ENCODE measurements around the gene CDC42. TPM values are rescaled to one million over a fixed set of nuclear protein-coding genes. Genes with fewer than 3 reads are reported as not detected.
"Not testable (repeated sequence)": the region's sequence is repeated elsewhere in the genome, so short reads cannot be mapped to it uniquely, and the experiment has no call there.

Gene CDC42
- total RNA-seq, 1 donor, result 791 TPM

DNA sequence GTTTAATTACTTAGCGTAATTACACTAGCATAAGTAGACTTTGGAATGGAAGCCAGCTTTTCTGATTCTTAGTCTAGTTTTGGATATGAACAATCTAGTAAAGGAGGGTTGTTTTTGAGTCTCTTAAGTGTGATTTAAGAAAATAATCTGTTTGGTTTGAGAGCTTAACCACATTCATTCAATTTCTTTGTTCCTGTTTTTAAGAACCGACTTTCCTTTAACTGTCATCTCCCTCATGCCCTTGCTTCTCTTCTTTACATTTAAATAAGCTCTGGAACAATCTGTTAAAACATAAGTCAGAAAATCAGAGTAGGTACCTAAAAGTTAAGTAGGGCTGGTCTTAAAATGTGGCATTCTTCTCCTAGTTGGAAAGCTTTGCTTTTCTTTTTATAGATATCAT is 27.7 kb downstream of the CDC42 start:
- no peak overlapping the region for H3K4me3 ChIP-seq (ENCODE audit: low read length)
- no peaks in the 10 kb centered on the region for H3K9me3 ChIP-seq (ENCODE audit: low read depth, low read length)
- peaks cover 46% of the 10 kb centered on the region for H3K4me1 ChIP-seq (ENCODE audit: insufficient read depth, low read length)
- H3K27me3 ChIP-seq (ENCODE audit: insufficient read depth, low read length), result no peaks in the 10 kb centered on the region

DNA sequence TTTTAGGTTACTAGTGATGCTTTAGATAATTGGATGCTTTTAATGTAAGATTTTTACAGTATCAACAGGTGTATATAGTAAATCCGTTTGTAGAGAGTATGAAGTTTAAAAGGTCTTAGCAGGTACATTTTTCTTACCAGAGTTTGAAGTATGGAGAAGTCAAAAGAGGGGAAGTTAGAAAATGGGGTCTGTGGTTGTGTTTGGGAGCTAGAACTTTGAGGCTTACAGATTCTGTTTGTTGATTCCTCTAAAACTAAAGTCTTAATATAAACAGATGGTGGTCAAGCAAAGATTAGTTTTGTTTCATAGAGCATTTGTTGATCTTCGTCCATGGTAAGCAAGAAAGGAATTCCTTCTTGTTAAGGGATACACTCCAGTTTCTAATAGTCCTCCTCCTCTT is 35.8 kb downstream of the CDC42 start:
- Histone ChIP-seq H3K27me3 (ENCODE audit: insufficient read depth, low read length) (no peaks in the 10 kb centered on the region), H3K4me3 (ENCODE audit: low read length) (no peak overlapping the region), H3K9me3 (ENCODE audit: low read depth, low read length) (no peaks in the 10 kb centered on the region), H3K4me1 (ENCODE audit: insufficient read depth, low read length) (peaks cover 43% of the 10 kb centered on the region)

DNA sequence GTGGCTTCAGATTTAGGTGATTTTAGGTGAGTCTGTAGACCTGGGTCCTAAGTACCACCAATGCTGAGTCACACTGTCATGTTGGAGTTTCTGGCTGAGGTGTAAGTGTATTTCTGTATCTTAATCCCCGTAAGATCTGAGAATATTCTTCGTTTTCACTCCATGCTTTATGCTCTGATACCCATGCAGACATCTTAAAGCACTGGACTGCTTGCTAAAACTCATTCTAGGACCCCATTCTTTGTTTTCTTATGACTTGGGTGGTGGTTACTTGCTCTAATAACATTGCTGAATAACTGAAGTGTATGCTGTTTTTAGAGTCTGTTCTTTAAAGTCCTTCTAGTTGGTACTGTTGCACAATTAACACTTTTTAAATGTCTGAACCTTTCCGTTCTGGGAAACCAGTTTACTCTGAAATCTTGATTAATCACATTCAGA is 36.6 kb downstream of the CDC42 start:
- Histone ChIP-seq H3K27me3 (ENCODE audit: insufficient read depth, low read length) (no peaks in the 10 kb centered on the region), H3K4me3 (ENCODE audit: low read length) (no peak overlapping the region), H3K4me1 (ENCODE audit: insufficient read depth, low read length) (peaks cover 39% of the 10 kb centered on the region), H3K9me3 (ENCODE audit: low read depth, low read length) (no peaks in the 10 kb centered on the region)

DNA sequence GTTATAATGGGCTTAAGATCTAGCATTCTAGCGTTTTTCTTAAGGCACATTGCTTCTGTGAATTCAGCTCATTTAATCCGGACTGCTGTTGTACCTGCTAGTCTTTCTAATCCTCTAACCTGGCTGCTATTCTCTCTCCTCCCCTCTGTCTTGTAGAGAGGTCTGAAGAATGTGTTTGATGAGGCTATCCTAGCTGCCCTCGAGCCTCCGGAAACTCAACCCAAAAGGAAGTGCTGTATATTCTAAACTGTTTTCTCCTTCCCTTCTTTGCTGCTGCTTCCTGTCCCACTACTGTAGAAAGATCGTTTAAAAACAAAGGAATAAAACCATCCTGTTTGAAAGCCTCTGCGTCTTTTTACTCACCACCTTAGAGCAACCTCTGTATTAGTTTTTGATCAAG is 37.3 kb downstream of the CDC42 start:
- no peak overlapping the region for H3K4me3 ChIP-seq (ENCODE audit: low read length)
- H3K27me3 ChIP-seq (ENCODE audit: insufficient read depth, low read length), result no peaks in the 10 kb centered on the region
- H3K9me3 ChIP-seq (ENCODE audit: low read depth, low read length), result no peaks in the 10 kb centered on the region
- H3K4me1 ChIP-seq (ENCODE audit: insufficient read depth, low read length), result peaks cover 39% of the 10 kb centered on the region

DNA sequence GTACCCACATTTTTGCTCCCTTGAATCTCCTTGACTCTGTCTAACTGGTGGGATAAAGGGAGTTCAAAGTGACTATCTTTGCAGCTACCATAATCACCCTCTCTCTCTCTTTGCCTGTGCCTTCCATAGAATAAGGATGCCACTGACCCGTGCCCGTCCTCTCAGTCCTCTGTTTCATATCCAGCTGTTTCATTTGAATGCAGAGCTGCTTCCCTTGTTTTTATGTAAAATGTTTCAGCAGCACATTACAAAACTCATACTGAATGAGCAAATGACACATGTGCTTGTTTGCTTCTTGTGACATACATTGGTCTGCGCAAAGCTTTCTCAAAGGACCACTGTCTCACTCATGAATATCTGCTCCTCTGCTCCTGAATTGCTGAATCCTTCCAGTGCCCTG is 38.4 kb downstream of the CDC42 start:
- Histone ChIP-seq H3K27me3 (ENCODE audit: insufficient read depth, low read length) (no peaks in the 10 kb centered on the region), H3K4me1 (ENCODE audit: insufficient read depth, low read length) (peaks cover 39% of the 10 kb centered on the region)

DNA sequence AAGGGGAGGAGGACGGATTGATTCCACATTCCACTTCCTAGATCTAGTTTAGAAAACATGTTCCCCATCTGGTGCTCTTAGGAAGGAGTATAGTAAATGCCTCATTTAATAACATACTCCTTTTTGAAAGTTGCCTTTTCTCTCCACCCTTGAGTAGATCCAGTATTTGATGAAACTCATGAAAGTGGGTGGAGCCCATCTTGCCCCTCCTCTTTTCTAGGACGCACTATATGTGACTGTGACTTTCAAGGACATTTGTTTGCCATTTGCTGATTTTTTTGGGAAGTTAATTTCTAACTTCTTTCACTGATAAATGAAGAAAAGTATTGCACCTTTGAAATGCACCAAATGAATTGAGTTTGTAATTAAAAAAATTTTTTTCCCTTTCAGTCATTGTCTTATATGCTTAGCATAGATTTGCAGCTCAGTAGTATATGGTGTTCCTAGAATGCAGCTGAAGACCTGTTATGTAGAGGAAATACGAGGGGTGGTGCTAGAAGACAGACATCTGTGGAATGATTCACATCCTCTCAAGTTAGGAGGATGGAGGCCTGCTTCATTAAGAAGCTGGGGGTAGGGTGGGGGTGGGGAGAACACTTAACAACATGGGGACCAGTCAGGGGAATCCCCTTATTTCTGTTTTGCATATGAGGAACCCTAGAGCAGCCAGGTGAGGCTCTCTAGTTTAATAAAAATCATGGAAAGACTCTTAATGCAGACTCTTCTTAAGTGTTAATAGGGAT is 39.7 kb downstream of the CDC42 start:
- not testable (repeated sequence) for H3K27me3 ChIP-seq (ENCODE audit: insufficient read depth, low read length); H3K4me3 ChIP-seq (ENCODE audit: low read length); H3K9me3 ChIP-seq (ENCODE audit: low read depth, low read length)
- peaks cover 39% of the 10 kb centered on the region for H3K4me1 ChIP-seq (ENCODE audit: insufficient read depth, low read length)

More for the DNA sequence above, 38.4 kb downstream of the CDC42 start:
- Histone ChIP-seq H3K9me3 (ENCODE audit: low read depth, low read length) (no peaks in the 10 kb centered on the region), H3K4me3 (ENCODE audit: low read length) (no peak overlapping the region)

DNA sequence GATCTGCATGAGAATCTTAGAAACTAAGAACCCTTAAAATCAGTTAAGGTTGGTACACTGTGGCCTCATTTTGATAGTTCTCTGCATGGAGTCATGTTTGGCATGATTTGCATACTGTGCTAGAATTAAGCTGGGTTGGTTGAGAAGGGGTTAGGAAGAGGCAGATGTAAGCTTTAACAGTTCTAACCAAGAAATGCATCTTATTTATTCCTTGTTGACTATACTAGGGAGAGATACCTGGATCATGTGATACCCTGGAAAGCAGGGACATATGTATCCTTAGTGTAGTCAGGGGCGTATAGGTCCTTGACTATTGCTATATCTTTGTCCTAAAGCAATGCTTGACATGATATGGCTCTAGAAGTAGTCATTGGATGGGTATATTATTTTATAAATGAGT is 41.0 kb downstream of the CDC42 start:
- Histone ChIP-seq H3K4me1 (ENCODE audit: insufficient read depth, low read length) (peaks cover 33% of the 10 kb centered on the region), H3K4me3 (ENCODE audit: low read length) (no peak overlapping the region), H3K27me3 (ENCODE audit: insufficient read depth, low read length) (no peaks in the 10 kb centered on the region), H3K9me3 (ENCODE audit: low read depth, low read length) (no peaks in the 10 kb centered on the region)

DNA sequence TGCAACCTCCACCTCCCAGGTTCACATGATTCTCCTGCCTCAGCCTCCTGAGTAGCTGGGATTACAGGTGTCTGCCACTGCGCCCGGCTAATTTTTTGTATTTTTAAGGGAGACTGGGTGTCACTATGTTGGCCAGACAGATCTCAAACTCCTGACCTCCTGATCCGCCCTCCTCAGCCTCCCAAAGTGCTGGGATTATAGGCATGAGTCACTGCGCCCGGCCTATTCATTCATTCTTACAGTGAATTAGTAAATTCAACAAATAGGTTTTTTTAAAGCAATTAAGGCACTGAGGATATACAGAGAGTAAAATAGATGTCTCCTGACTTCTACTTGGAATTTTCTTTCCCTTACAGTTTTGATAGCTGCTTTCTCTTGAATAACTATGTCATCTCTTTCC is 43.5 kb downstream of the CDC42 start:
- Histone ChIP-seq H3K9me3 (ENCODE audit: low read depth, low read length) (no peaks in the 10 kb centered on the region), H3K4me1 (ENCODE audit: insufficient read depth, low read length) (peaks cover 26% of the 10 kb centered on the region), H3K27me3 (ENCODE audit: insufficient read depth, low read length) (no peaks in the 10 kb centered on the region), H3K4me3 (ENCODE audit: low read length) (no peak overlapping the region)

DNA sequence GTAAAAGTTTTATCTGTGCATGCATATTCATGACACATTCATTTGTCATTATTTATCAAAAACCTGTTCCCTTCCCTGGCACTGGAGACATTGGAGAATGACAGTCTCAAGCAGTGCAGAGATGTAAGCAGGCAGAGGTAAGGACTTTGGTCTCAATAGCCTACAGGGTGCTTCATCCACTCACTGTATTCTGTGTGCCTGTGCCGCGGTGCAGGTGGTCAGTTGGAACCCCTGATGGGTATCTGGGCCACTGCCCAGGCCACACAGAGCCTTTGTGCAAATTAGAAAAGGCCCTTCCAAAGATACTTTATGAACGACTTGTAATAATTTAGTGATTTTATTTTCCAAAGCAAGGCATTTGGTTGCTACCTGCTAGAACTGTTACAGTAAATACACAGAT is 44.0 kb downstream of the CDC42 start:
- no peaks in the 10 kb centered on the region for H3K9me3 ChIP-seq (ENCODE audit: low read depth, low read length)
- no peak overlapping the region for H3K4me3 ChIP-seq (ENCODE audit: low read length)
- peaks cover 26% of the 10 kb centered on the region for H3K4me1 ChIP-seq (ENCODE audit: insufficient read depth, low read length)
- H3K27me3 ChIP-seq (ENCODE audit: insufficient read depth, low read length), result no peaks in the 10 kb centered on the region

DNA sequence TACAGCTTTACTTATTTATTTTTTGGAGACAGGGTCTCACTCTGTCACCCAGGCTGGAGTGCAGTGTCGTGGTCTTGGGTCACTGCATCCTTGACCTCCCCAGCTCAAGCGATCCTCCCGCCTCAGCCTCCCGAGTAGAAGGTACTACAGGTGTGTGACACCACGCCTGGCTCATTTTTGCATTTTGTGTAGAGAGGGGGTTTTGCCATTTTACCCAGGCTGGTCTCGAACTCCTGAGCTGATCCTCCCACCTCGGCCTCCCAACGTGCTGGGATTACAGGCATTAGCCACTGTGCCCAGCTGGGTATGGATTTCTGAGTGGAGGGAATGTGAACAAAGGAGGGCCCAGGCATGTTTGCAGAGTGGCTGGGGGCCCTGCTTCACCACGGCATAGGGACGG is 46.2 kb downstream of the CDC42 start:
- Histone ChIP-seq H3K9me3 (ENCODE audit: low read depth, low read length) (no peaks in the 10 kb centered on the region), H3K4me1 (ENCODE audit: insufficient read depth, low read length) (peaks cover 30% of the 10 kb centered on the region), H3K27me3 (ENCODE audit: insufficient read depth, low read length) (no peaks in the 10 kb centered on the region), H3K4me3 (ENCODE audit: low read length) (no peak overlapping the region)

DNA sequence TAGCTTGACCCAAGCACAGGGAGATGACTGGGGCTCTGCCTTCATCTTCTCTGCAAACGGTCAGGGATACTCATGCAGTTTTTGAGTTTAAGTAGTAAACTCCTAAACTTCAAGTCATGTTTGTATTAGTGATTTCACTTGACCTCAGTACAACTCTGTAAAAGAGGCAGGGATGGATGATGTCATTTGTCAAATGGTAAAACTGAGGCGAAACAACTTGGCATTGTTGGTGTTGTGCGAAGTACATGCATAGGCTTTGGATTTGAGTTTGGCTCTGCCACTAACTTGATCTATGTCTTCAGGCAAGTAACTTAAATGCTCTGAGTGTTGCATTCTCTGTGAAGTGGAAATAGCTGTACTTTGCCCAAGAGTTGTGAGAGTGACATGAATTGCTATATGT is 47.7 kb downstream of the CDC42 start:
- Histone ChIP-seq H3K27me3 (ENCODE audit: insufficient read depth, low read length) (no peaks in the 10 kb centered on the region), H3K9me3 (ENCODE audit: low read depth, low read length) (no peaks in the 10 kb centered on the region), H3K4me1 (ENCODE audit: insufficient read depth, low read length) (peaks cover 37% of the 10 kb centered on the region), H3K4me3 (ENCODE audit: low read length) (no peak overlapping the region)

DNA sequence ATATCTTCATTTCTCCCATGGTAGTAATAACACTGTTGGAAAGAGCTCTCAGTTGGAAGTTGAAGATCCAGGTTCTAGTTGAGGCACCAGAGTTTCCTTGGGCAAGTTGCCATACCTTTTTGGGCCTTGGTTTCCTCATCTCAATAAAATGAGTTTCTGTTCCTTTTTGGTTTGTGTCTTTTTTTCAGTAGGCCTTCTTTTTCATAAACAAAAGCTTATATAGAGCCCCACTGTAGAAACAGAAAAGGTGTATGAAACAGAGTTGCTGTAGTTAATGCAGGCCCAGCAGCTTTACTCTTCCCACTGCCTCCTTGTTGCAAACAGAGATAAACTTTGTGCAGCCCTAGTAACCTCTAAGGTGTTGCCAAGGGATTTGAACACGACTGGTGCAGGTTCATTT is 48.7 kb downstream of the CDC42 start:
- peaks cover 45% of the 10 kb centered on the region for H3K4me1 ChIP-seq (ENCODE audit: insufficient read depth, low read length)
- H3K27me3 ChIP-seq (ENCODE audit: insufficient read depth, low read length), result no peaks in the 10 kb centered on the region
- no peak overlapping the region for H3K4me3 ChIP-seq (ENCODE audit: low read length)
- no peaks in the 10 kb centered on the region for H3K9me3 ChIP-seq (ENCODE audit: low read depth, low read length)

DNA sequence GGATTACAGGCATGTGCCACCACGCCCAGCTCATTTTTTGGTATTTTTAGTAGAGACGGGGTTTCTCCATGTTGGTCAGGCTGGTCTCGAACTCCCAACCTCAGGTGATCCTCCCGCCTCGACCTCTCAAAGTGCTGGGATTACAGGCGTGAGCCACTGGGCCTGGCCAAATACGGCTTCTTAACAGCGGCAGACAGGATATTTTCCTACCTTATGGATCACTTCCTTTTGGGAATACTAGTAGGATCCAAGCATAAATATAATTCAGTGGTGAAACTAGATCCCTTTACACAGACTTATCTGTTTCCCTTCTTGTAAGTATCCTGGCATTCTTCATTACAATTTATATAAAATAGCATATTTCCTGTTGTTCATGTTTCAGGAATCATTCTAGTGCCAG is 49.5 kb downstream of the CDC42 start:
- Histone ChIP-seq H3K4me3 (ENCODE audit: low read length) (no peak overlapping the region), H3K4me1 (ENCODE audit: insufficient read depth, low read length) (peaks cover 51% of the 10 kb centered on the region), H3K27me3 (ENCODE audit: insufficient read depth, low read length) (no peaks in the 10 kb centered on the region)

DNA sequence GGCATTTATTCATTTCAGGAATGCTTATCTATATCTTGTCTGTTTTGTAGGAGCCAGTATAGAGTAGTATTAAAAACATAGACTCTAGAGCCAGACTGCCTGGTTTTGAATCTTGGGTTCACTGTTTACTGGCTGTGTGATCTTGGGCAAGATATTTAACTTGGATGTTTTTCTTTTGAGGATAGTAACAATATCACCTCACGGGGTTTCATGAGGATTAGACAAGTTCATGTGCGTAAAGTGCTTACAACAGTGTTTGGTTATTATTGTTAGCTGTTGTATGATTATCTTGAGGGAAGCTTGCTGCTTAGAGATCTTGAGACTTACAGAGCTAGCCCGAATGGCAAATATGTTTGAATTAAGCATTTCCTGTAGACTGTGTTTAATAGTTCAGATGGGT is 50.2 kb downstream of the CDC42 start:
- Histone ChIP-seq H3K4me3 (ENCODE audit: low read length) (no peak overlapping the region), H3K4me1 (ENCODE audit: insufficient read depth, low read length) (peaks cover 51% of the 10 kb centered on the region), H3K27me3 (ENCODE audit: insufficient read depth, low read length) (no peaks in the 10 kb centered on the region), H3K9me3 (ENCODE audit: low read depth, low read length) (no peaks in the 10 kb centered on the region)

More for the DNA sequence above, 49.5 kb downstream of the CDC42 start:
- H3K9me3 ChIP-seq (ENCODE audit: low read depth, low read length), result no peaks in the 10 kb centered on the region

DNA sequence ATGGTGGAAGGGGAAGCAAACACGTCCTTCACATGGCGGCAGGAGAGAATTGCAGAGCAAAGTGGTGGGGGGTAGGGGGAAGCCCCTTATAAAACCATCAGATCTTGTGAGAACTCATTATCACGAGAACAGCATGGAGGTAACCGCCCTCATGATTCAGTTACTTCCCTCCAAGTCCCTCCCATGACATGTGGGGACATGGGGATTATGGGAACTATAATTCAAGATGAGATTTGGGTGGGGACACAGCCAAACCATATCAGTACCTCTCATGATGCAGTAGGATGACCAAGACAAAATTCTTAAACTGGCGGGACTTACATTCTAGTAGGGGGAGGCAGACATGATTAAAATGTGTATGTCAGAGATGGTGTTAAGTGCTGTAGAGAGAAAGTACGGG is 51.6 kb downstream of the CDC42 start:
- Histone ChIP-seq H3K4me3 (ENCODE audit: low read length) (no peak overlapping the region), H3K27me3 (ENCODE audit: insufficient read depth, low read length) (no peaks in the 10 kb centered on the region), H3K9me3 (ENCODE audit: low read depth, low read length) (no peaks in the 10 kb centered on the region), H3K4me1 (ENCODE audit: insufficient read depth, low read length) (peaks cover 47% of the 10 kb centered on the region)

DNA sequence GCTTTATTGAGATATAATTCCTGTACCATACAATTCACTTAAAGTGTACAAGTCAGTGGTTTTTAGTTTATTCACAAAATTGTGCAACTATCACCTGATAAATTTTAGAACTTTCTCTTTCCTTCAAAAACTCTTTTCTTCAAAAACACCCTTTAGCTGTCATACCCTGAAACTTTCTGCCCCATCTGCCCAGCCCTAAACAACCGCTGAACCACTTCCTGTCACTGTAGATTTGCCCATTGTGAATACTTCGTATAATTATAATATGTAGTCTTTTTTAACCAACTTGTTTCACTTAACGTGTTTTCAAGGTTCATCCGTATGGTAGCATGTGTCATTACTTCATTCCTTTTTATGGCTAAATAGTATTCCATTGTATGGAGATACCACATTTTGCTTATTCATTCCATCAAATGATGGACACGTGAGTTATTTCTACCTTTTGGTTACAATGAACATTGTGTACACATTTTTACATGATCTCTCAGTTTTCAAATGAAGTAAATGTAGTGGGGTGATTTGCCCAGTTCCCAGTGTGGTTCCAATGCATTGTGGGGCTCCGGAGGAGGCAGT is 52.4 kb downstream of the CDC42 start:
- Histone ChIP-seq H3K27me3 (ENCODE audit: insufficient read depth, low read length) (no peaks in the 10 kb centered on the region), H3K9me3 (ENCODE audit: low read depth, low read length) (no peaks in the 10 kb centered on the region), H3K4me3 (ENCODE audit: low read length) (no peak overlapping the region), H3K4me1 (ENCODE audit: insufficient read depth, low read length) (peaks cover 45% of the 10 kb centered on the region)
